ENCODE data around the gene SPAG16.

The SPAG16 gene

GRCh38 chr2:214169281-214169680 is 885.0 kb downstream of the SPAG16 start:
- no peaks in the 10 kb centered on the region for H3K9me2 ChIP-seq (ENCODE audit: low read depth, low read length)
- no peaks in the 10 kb centered on the region for H3K27me3 ChIP-seq (ENCODE audit: insufficient read depth, low read length)
- no peak overlapping the region for H3K4me2 ChIP-seq (ENCODE audit: low read length)
- H3K36me3 ChIP-seq (ENCODE audit: insufficient read depth, low read length) = no peaks in the 10 kb centered on the region
- H3K4me1 ChIP-seq (ENCODE audit: insufficient read depth, low read length, severe bottlenecking) = no peaks in the 10 kb centered on the region
- no peak overlapping the region for H3K27ac ChIP-seq (ENCODE audit: low read depth, low read length, poor library complexity, severe bottlenecking)
- no peaks in the 10 kb centered on the region for H4K20me1 ChIP-seq (ENCODE audit: insufficient read depth, low read length)
- no peak overlapping the region for H3K4me3 ChIP-seq (ENCODE audit: low read depth, low read length, poor library complexity, severe bottlenecking)
- no peaks in the 10 kb centered on the region for H3F3A ChIP-seq (ENCODE audit: insufficient read depth, low read length)
- H2AFZ ChIP-seq (ENCODE audit: low read length) = no peak overlapping the region
- H3K9ac ChIP-seq (ENCODE audit: low read length) = no peak overlapping the region
- H3K9me3 ChIP-seq (ENCODE audit: low read length) = no peaks in the 10 kb centered on the region
- TF ChIP-seq, protein P1, sequence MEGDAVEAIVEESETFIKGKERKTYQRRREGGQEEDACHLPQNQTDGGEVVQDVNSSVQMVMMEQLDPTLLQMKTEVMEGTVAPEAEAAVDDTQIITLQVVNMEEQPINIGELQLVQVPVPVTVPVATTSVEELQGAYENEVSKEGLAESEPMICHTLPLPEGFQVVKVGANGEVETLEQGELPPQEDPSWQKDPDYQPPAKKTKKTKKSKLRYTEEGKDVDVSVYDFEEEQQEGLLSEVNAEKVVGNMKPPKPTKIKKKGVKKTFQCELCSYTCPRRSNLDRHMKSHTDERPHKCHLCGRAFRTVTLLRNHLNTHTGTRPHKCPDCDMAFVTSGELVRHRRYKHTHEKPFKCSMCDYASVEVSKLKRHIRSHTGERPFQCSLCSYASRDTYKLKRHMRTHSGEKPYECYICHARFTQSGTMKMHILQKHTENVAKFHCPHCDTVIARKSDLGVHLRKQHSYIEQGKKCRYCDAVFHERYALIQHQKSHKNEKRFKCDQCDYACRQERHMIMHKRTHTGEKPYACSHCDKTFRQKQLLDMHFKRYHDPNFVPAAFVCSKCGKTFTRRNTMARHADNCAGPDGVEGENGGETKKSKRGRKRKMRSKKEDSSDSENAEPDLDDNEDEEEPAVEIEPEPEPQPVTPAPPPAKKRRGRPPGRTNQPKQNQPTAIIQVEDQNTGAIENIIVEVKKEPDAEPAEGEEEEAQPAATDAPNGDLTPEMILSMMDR (IDR thresholded peaks at IDR 0.05; ENCODE audit: low read length) = no peak
- TF ChIP-seq EZH2 (IDR thresholded peaks at IDR 0.05; ENCODE audit: borderline replicate concordance, low read length) = no peak
- no peaks in the 10 kb centered on the region for H3K79me2 ChIP-seq (ENCODE audit: insufficient read depth, low read length)

GRCh38 chr2:214169736-214170135 is 885.5 kb downstream of the SPAG16 start:
- no peak overlapping the region for H3K27ac ChIP-seq (ENCODE audit: low read depth, low read length, poor library complexity, severe bottlenecking)
- H3K79me2 ChIP-seq (ENCODE audit: insufficient read depth, low read length) = no peaks in the 10 kb centered on the region
- no peaks in the 10 kb centered on the region for H4K20me1 ChIP-seq (ENCODE audit: insufficient read depth, low read length)
- no peaks in the 10 kb centered on the region for H3K4me1 ChIP-seq (ENCODE audit: insufficient read depth, low read length, severe bottlenecking)
- H3K9me2 ChIP-seq (ENCODE audit: low read depth, low read length) = no peaks in the 10 kb centered on the region
- TF ChIP-seq, protein P1 (IDR thresholded peaks at IDR 0.05; ENCODE audit: low read length) = no peak
- no peak for TF ChIP-seq EZH2 (IDR thresholded peaks at IDR 0.05; ENCODE audit: borderline replicate concordance, low read length)
- no peaks in the 10 kb centered on the region for H3K27me3 ChIP-seq (ENCODE audit: insufficient read depth, low read length)
- no peak overlapping the region for H3K4me2 ChIP-seq (ENCODE audit: low read length)
- no peak overlapping the region for H3K9ac ChIP-seq (ENCODE audit: low read length)
- H3K9me3 ChIP-seq (ENCODE audit: low read length) = no peaks in the 10 kb centered on the region
- no peak overlapping the region for H2AFZ ChIP-seq (ENCODE audit: low read length)
- H3K4me3 ChIP-seq (ENCODE audit: low read depth, low read length, poor library complexity, severe bottlenecking) = no peak overlapping the region
- H3K36me3 ChIP-seq (ENCODE audit: insufficient read depth, low read length) = no peaks in the 10 kb centered on the region
- no peaks in the 10 kb centered on the region for H3F3A ChIP-seq (ENCODE audit: insufficient read depth, low read length)

GRCh38 chr2:214174563-214174962 is 890.3 kb downstream of the SPAG16 start:
- Histone ChIP-seq H3K4me3 (ENCODE audit: low read depth, low read length, poor library complexity, severe bottlenecking) (no peak overlapping the region), H3K9ac (ENCODE audit: low read length) (no peak overlapping the region), H3K27ac (ENCODE audit: low read depth, low read length, poor library complexity, severe bottlenecking) (no peak overlapping the region), H4K20me1 (ENCODE audit: insufficient read depth, low read length) (no peaks in the 10 kb centered on the region), H3F3A (ENCODE audit: insufficient read depth, low read length) (no peaks in the 10 kb centered on the region), H3K4me2 (ENCODE audit: low read length) (no peak overlapping the region), H3K79me2 (ENCODE audit: insufficient read depth, low read length) (no peaks in the 10 kb centered on the region), H3K9me3 (ENCODE audit: low read length) (no peaks in the 10 kb centered on the region), H3K27me3 (ENCODE audit: insufficient read depth, low read length) (no peaks in the 10 kb centered on the region), H2AFZ (ENCODE audit: low read length) (no peak overlapping the region), H3K4me1 (ENCODE audit: insufficient read depth, low read length, severe bottlenecking) (no peaks in the 10 kb centered on the region), H3K9me2 (ENCODE audit: low read depth, low read length) (no peaks in the 10 kb centered on the region), H3K36me3 (ENCODE audit: insufficient read depth, low read length) (no peaks in the 10 kb centered on the region)
- no peak for TF ChIP-seq EZH2 (IDR thresholded peaks at IDR 0.05; ENCODE audit: borderline replicate concordance, low read length)
- TF ChIP-seq, protein P1 (IDR thresholded peaks at IDR 0.05; ENCODE audit: low read length) = no peak

Data from OCI-LY1 (cell line).